ENCODE measurements around the gene TPH1.

TPH1 gene

DNA sequence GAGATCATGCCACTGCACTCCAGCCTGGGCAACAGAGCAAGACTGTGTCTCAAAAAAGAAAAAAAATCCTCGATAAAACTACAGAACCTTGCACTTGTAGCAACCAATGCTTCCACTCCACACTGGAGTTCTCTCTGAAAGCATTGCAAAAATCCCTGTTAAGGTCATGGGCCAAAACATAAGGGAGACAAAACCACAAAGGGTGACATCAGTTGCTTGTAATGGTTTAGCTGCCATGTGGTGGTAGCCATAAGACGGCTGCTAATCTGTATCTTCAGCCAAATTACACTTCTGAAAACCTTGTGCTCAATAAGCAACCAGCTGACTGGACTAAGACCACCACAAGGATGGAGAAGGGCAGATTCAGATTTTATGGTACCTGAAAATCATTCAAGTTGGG, 20.6 kb upstream of the TPH1 start:
- Histone ChIP-seq H3K27me3 (ENCODE audit: insufficient read depth, low read length) (no peaks in the 10 kb centered on the region), H3K79me2 (ENCODE audit: control insufficient read depth, insufficient read depth, low read length, unreplicated experiment) (no peaks in the 10 kb centered on the region), H3K27ac (ENCODE audit: low read depth, low read length) (no peak overlapping the region), H3K4me3 (ENCODE audit: low read depth, low read length) (no peak overlapping the region), H2AFZ (ENCODE audit: low read length, unreplicated experiment) (no peak overlapping the region), H3K36me3 (ENCODE audit: insufficient read depth, low read length) (no peaks in the 10 kb centered on the region), H3K4me1 (ENCODE audit: control insufficient read depth, insufficient read depth, low read length, unreplicated experiment) (no peaks in the 10 kb centered on the region)

DNA sequence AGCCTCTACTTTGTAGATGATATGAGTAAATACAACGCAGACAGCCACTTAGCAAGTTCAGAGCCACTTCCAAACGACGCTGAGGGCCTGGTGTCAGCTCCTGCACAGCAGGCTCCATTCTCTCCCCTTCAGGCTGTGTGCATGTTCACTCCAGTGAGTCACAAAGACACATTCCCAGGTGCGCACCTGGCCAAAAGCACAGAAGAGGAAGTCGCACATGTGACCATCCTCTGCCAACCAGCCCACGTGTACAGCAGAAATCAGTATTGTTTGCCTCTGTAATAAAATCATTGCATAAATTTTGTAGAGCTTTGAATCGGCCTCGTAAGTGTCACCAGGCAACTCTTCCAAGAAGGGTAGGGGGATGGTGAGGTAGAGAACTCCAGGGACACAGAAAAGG, 19.5 kb upstream of the TPH1 start:
- Histone ChIP-seq H3K27me3 (ENCODE audit: insufficient read depth, low read length) (no peaks in the 10 kb centered on the region), H3K79me2 (ENCODE audit: control insufficient read depth, insufficient read depth, low read length, unreplicated experiment) (no peaks in the 10 kb centered on the region), H3K36me3 (ENCODE audit: insufficient read depth, low read length) (no peaks in the 10 kb centered on the region), H2AFZ (ENCODE audit: low read length, unreplicated experiment) (no peak overlapping the region), H3K4me3 (ENCODE audit: low read depth, low read length) (no peak overlapping the region), H3K27ac (ENCODE audit: low read depth, low read length) (no peak overlapping the region), H3K4me1 (ENCODE audit: control insufficient read depth, insufficient read depth, low read length, unreplicated experiment) (no peaks in the 10 kb centered on the region)

DNA sequence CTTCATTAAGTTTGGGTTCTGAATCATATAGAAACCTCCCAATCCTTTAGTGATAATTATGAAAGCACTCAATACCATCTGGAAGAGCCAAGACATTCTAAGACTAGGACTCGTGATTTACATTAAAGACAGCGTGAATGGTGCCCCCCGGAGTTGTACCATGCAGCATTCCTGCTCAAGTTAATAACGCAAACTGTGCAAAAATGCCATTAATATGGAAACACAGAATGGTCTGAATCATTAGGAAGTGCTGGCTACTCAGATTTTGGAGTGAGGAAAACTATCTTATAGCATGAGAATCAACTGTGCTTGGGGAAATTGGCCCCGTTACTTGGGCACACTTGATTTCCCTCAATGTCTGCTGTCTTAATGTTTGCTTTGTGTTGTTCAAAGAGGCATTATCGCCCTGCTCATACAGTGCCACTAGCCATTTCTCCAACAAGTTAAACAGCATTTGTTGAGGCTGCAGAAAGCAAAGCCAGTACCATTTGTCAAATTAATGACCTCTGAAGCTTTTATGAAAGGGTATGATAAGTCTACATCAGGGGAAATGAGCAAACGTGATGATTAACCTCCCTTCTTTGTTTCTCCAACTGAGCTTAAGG, 18.5 kb upstream of the TPH1 start:
- Histone ChIP-seq H3K27me3 (ENCODE audit: insufficient read depth, low read length) (no peaks in the 10 kb centered on the region), H3K36me3 (ENCODE audit: insufficient read depth, low read length) (no peaks in the 10 kb centered on the region), H3K4me3 (ENCODE audit: low read depth, low read length) (no peak overlapping the region), H2AFZ (ENCODE audit: low read length, unreplicated experiment) (no peak overlapping the region), H3K27ac (ENCODE audit: low read depth, low read length) (no peak overlapping the region), H3K79me2 (ENCODE audit: control insufficient read depth, insufficient read depth, low read length, unreplicated experiment) (no peaks in the 10 kb centered on the region), H3K4me1 (ENCODE audit: control insufficient read depth, insufficient read depth, low read length, unreplicated experiment) (no peaks in the 10 kb centered on the region)

DNA sequence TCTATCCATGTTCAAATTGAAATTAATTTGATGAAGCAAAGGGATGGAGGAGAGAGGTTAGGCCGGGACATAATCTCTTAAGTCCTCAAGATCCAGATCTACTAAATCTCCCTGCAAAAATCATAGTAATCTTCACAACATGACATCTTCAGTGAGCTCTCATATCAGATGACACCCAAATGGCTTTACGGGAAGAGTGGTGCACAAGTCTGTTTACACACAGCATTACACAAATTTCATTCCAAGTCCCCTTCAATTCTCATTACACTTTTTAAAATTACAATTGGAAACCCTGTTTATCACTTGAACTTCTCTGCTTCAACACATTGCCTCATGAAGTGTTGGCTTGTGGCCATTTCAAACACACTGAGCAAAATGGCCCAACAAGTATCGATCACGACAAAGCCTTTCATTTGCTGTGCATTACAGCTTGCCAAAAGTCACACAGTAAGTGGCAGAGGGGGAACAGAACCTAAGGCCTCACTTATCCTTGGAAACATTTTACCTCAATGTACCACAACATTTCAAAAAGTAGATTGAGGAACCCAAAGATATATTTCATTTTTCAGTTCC, 17.9 kb upstream of the TPH1 start:
- no peaks in the 10 kb centered on the region for H3K4me1 ChIP-seq (ENCODE audit: control insufficient read depth, insufficient read depth, low read length, unreplicated experiment)
- H3K36me3 ChIP-seq (ENCODE audit: insufficient read depth, low read length), result no peaks in the 10 kb centered on the region
- no peak overlapping the region for H2AFZ ChIP-seq (ENCODE audit: low read length, unreplicated experiment)
- H3K27ac ChIP-seq (ENCODE audit: low read depth, low read length), result no peak overlapping the region
- no peaks in the 10 kb centered on the region for H3K27me3 ChIP-seq (ENCODE audit: insufficient read depth, low read length)
- no peak overlapping the region for H3K4me3 ChIP-seq (ENCODE audit: low read depth, low read length)
- no peaks in the 10 kb centered on the region for H3K79me2 ChIP-seq (ENCODE audit: control insufficient read depth, insufficient read depth, low read length, unreplicated experiment)

DNA sequence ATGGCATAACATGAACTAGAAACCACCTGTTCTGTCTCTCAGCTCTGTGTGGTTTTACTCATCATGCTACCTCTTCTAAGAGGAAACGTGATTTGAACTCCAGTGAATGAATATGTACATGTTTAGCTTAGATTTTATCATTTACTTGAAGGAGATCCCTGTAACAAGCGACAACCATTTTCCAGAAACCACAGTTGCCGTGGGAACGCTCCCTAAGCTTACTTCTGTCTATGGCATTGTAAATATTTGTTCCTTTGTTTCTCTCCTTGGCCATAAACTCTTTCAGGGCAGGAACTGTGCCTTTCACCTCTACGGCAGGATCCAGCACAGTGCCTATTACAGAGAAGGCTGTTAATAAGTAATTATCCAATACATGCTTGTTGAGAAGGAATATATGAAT, 17.1 kb upstream of the TPH1 start:
- H2AFZ ChIP-seq (ENCODE audit: low read length, unreplicated experiment), result no peak overlapping the region

DNA sequence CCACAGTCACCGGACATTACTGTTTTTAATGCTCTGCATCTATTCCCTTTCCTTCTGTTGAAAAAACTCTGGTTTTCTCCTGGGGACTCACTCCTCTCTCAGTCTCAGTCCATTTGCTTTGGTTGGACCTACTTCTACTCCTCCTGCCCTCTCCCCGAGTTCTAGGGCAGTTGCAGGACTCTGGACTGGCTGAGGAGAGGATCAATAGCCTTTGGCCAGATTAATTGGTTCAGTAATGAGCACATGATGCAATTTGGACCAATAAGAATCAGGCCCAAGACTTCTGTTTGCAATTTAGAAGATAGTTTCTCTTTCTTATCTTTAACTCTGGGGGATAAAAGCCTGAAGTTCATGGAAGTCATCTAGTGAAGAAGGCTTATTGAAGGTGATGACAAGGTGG, 15.3 kb upstream of the TPH1 start:
- H3K4me3 ChIP-seq (ENCODE audit: low read depth, low read length), result no peak overlapping the region
- H3K27ac ChIP-seq (ENCODE audit: low read depth, low read length), result no peak overlapping the region
- no peaks in the 10 kb centered on the region for H3K4me1 ChIP-seq (ENCODE audit: control insufficient read depth, insufficient read depth, low read length, unreplicated experiment)
- H3K79me2 ChIP-seq (ENCODE audit: control insufficient read depth, insufficient read depth, low read length, unreplicated experiment), result no peaks in the 10 kb centered on the region
- H3K27me3 ChIP-seq (ENCODE audit: insufficient read depth, low read length), result peaks cover 5% of the 10 kb centered on the region; the same call in 1 of the 2 replicates
- no peaks in the 10 kb centered on the region for H3K36me3 ChIP-seq (ENCODE audit: insufficient read depth, low read length)
- no peak overlapping the region for H2AFZ ChIP-seq (ENCODE audit: low read length, unreplicated experiment)

More for the DNA sequence above, 17.1 kb upstream of the TPH1 start:
- Histone ChIP-seq H3K27ac (ENCODE audit: low read depth, low read length) (no peak overlapping the region), H3K27me3 (ENCODE audit: insufficient read depth, low read length) (no peaks in the 10 kb centered on the region), H3K4me3 (ENCODE audit: low read depth, low read length) (no peak overlapping the region), H3K79me2 (ENCODE audit: control insufficient read depth, insufficient read depth, low read length, unreplicated experiment) (no peaks in the 10 kb centered on the region), H3K4me1 (ENCODE audit: control insufficient read depth, insufficient read depth, low read length, unreplicated experiment) (no peaks in the 10 kb centered on the region), H3K36me3 (ENCODE audit: insufficient read depth, low read length) (no peaks in the 10 kb centered on the region)

DNA sequence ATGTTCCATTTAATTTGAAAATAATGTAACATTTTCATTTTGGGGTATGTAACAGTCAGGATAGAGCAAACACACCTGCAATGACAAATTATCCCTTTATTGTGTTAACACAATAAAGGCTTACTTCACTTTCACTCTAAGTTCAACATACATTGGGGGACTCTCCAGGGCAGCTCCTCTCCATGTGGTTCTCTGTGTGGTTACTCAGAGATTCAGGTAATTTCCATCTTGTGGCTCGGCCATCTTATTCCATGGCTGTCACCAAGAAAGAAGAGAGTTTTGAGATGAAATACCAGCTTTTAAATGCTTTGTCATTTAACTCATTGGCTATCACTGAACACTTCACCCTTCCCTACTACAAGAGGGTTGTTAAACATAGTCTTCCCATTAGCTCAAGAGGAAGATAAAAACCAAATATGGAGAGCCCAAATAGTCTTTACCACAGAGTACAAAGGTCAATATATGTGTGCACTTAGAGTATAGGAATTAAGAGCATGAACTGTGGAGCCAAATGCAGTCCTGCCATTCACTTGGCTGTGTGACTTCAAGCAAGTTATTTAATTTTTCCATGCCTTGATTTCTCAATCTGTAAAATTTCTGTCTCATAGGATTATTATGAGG, 10.6 kb upstream of the TPH1 start:
- H3K27me3 ChIP-seq (ENCODE audit: insufficient read depth, low read length), result peaks cover 5% of the 10 kb centered on the region; the same call in 1 of the 2 replicates
- no peak overlapping the region for H3K4me3 ChIP-seq (ENCODE audit: low read depth, low read length)
- H3K79me2 ChIP-seq (ENCODE audit: control insufficient read depth, insufficient read depth, low read length, unreplicated experiment), result no peaks in the 10 kb centered on the region
- no peak overlapping the region for H2AFZ ChIP-seq (ENCODE audit: low read length, unreplicated experiment)
- H3K4me1 ChIP-seq (ENCODE audit: control insufficient read depth, insufficient read depth, low read length, unreplicated experiment), result no peaks in the 10 kb centered on the region
- H3K27ac ChIP-seq (ENCODE audit: low read depth, low read length), result no peak overlapping the region
- no peaks in the 10 kb centered on the region for H3K36me3 ChIP-seq (ENCODE audit: insufficient read depth, low read length)

DNA sequence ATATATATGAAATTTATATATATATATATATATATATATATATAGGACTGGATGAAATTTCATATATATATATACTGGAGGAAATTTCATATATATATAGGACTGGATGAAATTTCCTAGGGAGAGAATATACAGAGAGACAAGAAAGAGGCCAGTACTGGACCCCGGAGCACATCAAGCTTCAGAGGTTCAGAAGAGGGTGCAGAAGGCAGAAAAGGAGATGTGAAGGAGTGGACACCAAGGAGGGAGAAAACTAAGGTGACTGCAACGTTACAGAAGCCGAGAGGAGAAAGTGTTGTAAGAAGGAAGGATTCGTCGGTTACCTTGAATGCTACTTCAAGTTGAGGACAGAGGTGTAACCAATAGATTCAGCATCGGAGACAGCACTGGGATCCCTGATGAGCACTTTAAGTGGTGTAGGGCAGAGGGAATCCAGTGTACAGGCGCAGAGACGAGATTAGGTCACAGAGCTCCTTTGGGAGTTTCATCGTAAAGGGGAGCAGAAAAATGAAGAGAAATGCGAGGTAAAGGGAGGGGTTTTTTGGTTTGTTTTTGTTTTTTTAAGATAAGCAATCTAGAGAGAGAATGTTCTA, 8.5 kb upstream of the TPH1 start:
- Histone ChIP-seq H2AFZ (ENCODE audit: low read length, unreplicated experiment) (no peak overlapping the region), H3K27ac (ENCODE audit: low read depth, low read length) (no peak overlapping the region), H3K36me3 (ENCODE audit: insufficient read depth, low read length) (no peaks in the 10 kb centered on the region), H3K4me1 (ENCODE audit: control insufficient read depth, insufficient read depth, low read length, unreplicated experiment) (no peaks in the 10 kb centered on the region), H3K79me2 (ENCODE audit: control insufficient read depth, insufficient read depth, low read length, unreplicated experiment) (no peaks in the 10 kb centered on the region), H3K27me3 (ENCODE audit: insufficient read depth, low read length) (peaks cover 18% of the 10 kb centered on the region), H3K4me3 (ENCODE audit: low read depth, low read length) (no peak overlapping the region)

DNA sequence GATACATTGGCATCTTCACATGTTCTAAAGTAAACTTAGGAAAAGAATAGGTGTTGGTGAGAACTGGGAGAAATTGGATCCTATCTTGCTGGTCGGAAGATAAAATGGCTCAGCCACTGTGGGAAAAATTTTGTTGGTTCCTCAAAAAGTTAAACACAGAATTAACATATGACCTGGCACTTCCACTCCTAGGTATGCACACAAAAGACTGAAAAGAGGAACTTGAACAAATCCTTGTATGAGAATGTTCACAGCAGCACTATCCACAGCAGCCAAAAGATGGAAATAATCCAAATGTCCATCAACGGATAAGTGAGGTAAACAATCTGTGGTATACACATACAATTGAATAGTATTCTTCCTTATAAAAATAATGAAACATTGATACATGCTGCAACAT, 4.8 kb upstream of the TPH1 start:
- peaks cover 46% of the 10 kb centered on the region for H3K27me3 ChIP-seq (ENCODE audit: insufficient read depth, low read length)
- H3K4me1 ChIP-seq (ENCODE audit: control insufficient read depth, insufficient read depth, low read length, unreplicated experiment), result no peaks in the 10 kb centered on the region
- no peaks in the 10 kb centered on the region for H3K36me3 ChIP-seq (ENCODE audit: insufficient read depth, low read length)
- H3K4me3 ChIP-seq (ENCODE audit: low read depth, low read length), result no peak overlapping the region
- H3K79me2 ChIP-seq (ENCODE audit: control insufficient read depth, insufficient read depth, low read length, unreplicated experiment), result no peaks in the 10 kb centered on the region
- no peak overlapping the region for H3K27ac ChIP-seq (ENCODE audit: low read depth, low read length)
- no peak overlapping the region for H2AFZ ChIP-seq (ENCODE audit: low read length, unreplicated experiment)

DNA sequence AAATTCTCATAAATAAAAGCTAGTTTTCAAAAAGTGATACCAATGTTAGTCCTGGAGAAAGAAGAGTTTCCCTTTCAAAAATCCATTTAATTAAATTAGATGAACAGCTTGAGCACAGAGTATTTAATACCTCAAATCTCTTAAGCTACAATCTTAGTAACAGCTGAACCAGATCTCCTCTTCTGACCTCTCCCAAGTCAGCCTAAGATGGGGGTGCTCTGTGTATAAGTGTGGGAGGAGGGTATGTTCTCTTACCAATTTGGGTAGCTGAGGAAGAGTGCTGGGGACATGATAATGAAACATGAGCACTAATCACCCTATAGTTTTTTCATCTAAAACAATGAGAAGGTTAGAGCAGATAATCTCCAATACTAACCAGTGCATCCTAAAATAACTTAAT, 9.6 kb downstream of the TPH1 start:
- H3K79me2 ChIP-seq (ENCODE audit: control insufficient read depth, insufficient read depth, low read length, unreplicated experiment), result no peaks in the 10 kb centered on the region

DNA sequence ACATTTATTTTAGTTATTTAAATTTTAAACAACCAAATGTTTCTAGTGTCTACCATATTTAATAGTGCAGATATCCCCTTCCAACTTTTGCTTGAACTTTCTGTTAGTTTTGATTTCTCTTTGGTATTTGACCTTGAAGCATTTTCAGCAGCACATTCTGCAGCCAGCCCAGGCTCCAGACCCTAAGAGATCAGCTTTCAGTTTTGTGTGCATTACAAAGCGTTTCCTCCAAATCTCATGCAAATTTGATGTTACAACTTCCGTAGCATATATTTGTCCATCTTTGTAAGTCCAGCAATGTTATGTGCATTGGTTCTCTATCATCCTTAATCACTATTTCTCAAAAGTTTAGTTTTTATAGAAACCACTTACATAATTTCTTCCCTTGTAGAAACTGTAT, 18.6 kb downstream of the TPH1 start:
- no peak overlapping the region for H3K4me3 ChIP-seq (ENCODE audit: low read depth, low read length)
- no peak overlapping the region for H2AFZ ChIP-seq (ENCODE audit: low read length, unreplicated experiment)
- H3K27ac ChIP-seq (ENCODE audit: low read depth, low read length), result no peak overlapping the region
- no peaks in the 10 kb centered on the region for H3K36me3 ChIP-seq (ENCODE audit: insufficient read depth, low read length)
- peaks cover 12% of the 10 kb centered on the region for H3K27me3 ChIP-seq (ENCODE audit: insufficient read depth, low read length)
- H3K4me1 ChIP-seq (ENCODE audit: control insufficient read depth, insufficient read depth, low read length, unreplicated experiment), result no peaks in the 10 kb centered on the region
- no peaks in the 10 kb centered on the region for H3K79me2 ChIP-seq (ENCODE audit: control insufficient read depth, insufficient read depth, low read length, unreplicated experiment)

More for the DNA sequence above, 9.6 kb downstream of the TPH1 start:
- Histone ChIP-seq H2AFZ (ENCODE audit: low read length, unreplicated experiment) (no peak overlapping the region), H3K4me1 (ENCODE audit: control insufficient read depth, insufficient read depth, low read length, unreplicated experiment) (no peaks in the 10 kb centered on the region), H3K4me3 (ENCODE audit: low read depth, low read length) (no peak overlapping the region), H3K27ac (ENCODE audit: low read depth, low read length) (no peak overlapping the region), H3K27me3 (ENCODE audit: insufficient read depth, low read length) (peaks cover 63% of the 10 kb centered on the region), H3K36me3 (ENCODE audit: insufficient read depth, low read length) (no peaks in the 10 kb centered on the region)
